ENCODE data around the gene NTRK3.

DNA sequence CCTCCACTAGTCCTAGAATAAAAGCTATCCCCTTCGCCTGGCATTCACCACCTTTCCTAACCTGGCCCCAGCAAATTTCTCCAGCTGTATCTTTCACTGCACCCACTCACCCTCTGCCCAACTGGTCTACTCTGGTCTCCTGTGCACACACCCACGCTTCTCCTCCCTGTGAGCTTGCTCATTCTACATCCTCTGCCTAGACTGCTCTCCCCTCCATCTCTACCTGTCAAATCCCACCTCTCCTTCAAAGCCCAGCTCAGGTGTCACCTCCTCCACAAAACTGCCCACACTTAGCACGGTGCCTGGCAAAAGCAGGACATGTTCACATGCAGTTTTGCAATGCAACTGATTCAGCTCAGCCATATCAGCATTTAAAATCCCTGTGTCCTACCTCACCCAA lies 45.8 kb upstream of the NTRK3 start:
- TF ChIP-seq, protein P1, sequence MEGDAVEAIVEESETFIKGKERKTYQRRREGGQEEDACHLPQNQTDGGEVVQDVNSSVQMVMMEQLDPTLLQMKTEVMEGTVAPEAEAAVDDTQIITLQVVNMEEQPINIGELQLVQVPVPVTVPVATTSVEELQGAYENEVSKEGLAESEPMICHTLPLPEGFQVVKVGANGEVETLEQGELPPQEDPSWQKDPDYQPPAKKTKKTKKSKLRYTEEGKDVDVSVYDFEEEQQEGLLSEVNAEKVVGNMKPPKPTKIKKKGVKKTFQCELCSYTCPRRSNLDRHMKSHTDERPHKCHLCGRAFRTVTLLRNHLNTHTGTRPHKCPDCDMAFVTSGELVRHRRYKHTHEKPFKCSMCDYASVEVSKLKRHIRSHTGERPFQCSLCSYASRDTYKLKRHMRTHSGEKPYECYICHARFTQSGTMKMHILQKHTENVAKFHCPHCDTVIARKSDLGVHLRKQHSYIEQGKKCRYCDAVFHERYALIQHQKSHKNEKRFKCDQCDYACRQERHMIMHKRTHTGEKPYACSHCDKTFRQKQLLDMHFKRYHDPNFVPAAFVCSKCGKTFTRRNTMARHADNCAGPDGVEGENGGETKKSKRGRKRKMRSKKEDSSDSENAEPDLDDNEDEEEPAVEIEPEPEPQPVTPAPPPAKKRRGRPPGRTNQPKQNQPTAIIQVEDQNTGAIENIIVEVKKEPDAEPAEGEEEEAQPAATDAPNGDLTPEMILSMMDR (IDR thresholded peaks at IDR 0.05), result no peak
- no peak for TF ChIP-seq POLR2A (IDR thresholded peaks at IDR 0.05)
